ENCODE measurements around the gene P2RY8.

GRCh38 chrX:1477801-1478458 lies 59.1 kb downstream of the P2RY8 start:
- TF ChIP-seq CTCF (conservative IDR thresholded peaks at IDR 0.05; ENCODE audit: low read depth, low read length) = no peak
- TF ChIP-seq USF2 (IDR thresholded peaks at IDR 0.05; ENCODE audit: low read depth, low read length) = no peak
- TF ChIP-seq SMC3 (IDR thresholded peaks at IDR 0.05; ENCODE audit: low read depth, low read length) = no peak
- no peak for TF ChIP-seq MAFK (IDR thresholded peaks at IDR 0.05; ENCODE audit: low read depth, low read length)
- TF ChIP-seq CEBPB (IDR thresholded peaks at IDR 0.05; ENCODE audit: low read depth, low read length) = no peak
- no peak for TF ChIP-seq RAD21 (IDR thresholded peaks at IDR 0.05; ENCODE audit: low read length)
